Psoas muscle (tissue), 8 donors: ENCODE data around the gene OSBPL7. TPM values are rescaled to one million over a fixed set of nuclear protein-coding genes. Genes with fewer than 3 reads are reported as not detected.

Experiments
- ATAC-seq, 4 donors: fragments of 200-7000 bp; cut with Tn5 transposase; one replicate each; pipeline ENCODE4 v1.9.1; 2020; ENCODE audit warnings: moderate library complexity in 3 of 4, mild to moderate bottlenecking in 2 of 4
- DNase-seq, 2 donors: peaks; one replicate each; pipeline ENCODE4 v3.0.0-alpha.2; 2020
- H3K27ac ChIP-seq: fragments of 200-600 bp; one replicate; pipeline ENCODE4 v1.8.0; 2022
- H3K27me3 ChIP-seq, 3 donors: fragments of 200-600 bp in 1 of 3; one replicate each; pipeline versions ENCODE4 v1.6.1 to v1.8.0; 2013 to 2022; ENCODE audit warnings: low read length in 2 of 3, mild to moderate bottlenecking in 2 of 3, moderate library complexity in 1 of 3; ENCODE audit not compliant: insufficient read depth in 3 of 3
- H3K36me3 ChIP-seq, 2 donors: fragments of 200-600 bp in 1 of 2; one replicate each; pipeline versions ENCODE4 v1.6.1 to v1.8.0; 2013 to 2022; ENCODE audit warnings: low read depth in 1 of 2, mild to moderate bottlenecking in 1 of 2, moderate library complexity in 1 of 2; ENCODE audit not compliant: insufficient read depth in 1 of 2
- H3K4me1 ChIP-seq: fragments of 200-600 bp; one replicate; pipeline ENCODE4 v1.8.0; 2022
- H3K4me3 ChIP-seq: fragments of 200-600 bp; one replicate; pipeline ENCODE4 v1.8.0; 2022; ENCODE audit warnings: mild to moderate bottlenecking
- H3K9me3 ChIP-seq: fragments of 200-600 bp; one replicate; pipeline ENCODE4 v1.8.0; 2022
- CTCF ChIP-seq: fragments of 200-600 bp; IDR thresholded peaks from one replicate; pipeline ENCODE4 v1.8.0; 2022; ENCODE audit warnings: antibody characterized with exemption
- WGBS, 3 donors: extraction: QIAGEN DNeasy Blood & Tissue Kit; methylation state at CpG; one replicate each; pipeline versions ENCODE4 v1.1.6 to v1.1.7; 2013; 5-methylcytosine and 5-hydroxymethylcytosine counted together
- intact Hi-C, 2 donors: fragments of 100-400 bp; cut with DNase I; formaldehyde crosslinking; loops; one replicate each; pipeline versions ENCODE4 v1.11.0 to v1.14.2; 2022
- polyA plus RNA-seq, 3 donors: library from polyadenylated mRNA; stranded (reverse); fragments of 200-250 nt; gene quantifications; one replicate each; pipeline ENCODE4 v1.2.3, GENCODE V29; 2013
- total RNA-seq, 4 donors: library from RNA; stranded (reverse); fragmentation: NEBNext Ultra II Directional in 2 of 4; extraction: Animal tissue kit (Norgen Biotek cat#: 25700) in 2 of 4; gene quantifications; one replicate each; pipeline versions ENCODE4 v1.2.1 to v1.2.4, GENCODE V29; 2021 to 2023
- donor health status: healthy with polysubstance abuse.
- donor health status: DM: no; HTN: no; CAD: no; lungs with moderate emphysema.
- donor health status: Bipolar disorder and iron deficiency.
- donor health status: healthy.
- donor health status: DM: yes; HTN: yes; CAD: no.
- donor health status: DM: no; HTN: no; CAD: no.
- donor health status: DM: no; HTN: no; CAD: no.
- donor health status: DM: yes; HTN: yes; CAD: no.

Gene OSBPL7
- total and polyA plus RNA-seq, 7 donors, result 0.95 to 23.4 (median 2.6) TPM

- no peaks in the 10 kb centered on the region for H3K9me3 ChIP-seq
- TF ChIP-seq CTCF, result no peak
- H3K27ac ChIP-seq, result no peak overlapping the region
- peaks cover 0 to 46% (median 5%) of the 10 kb centered on the region in 3 donors for H3K27me3 ChIP-seq
- no peak for ATAC-seq
- 68 to 77% (median 76%) methylated on average over 7 of the region's 7 CpGs for WGBS, 3 donors
- intact Hi-C loops, result no loop called here
- no peak for DNase-seq
- no peak overlapping the region for H3K4me3 ChIP-seq
- no peaks in the 10 kb centered on the region for H3K4me1 ChIP-seq
- H3K36me3 ChIP-seq, result no peaks in the 10 kb centered on the region
Measured at GRCh38 chr17:47862621-47863440, 41.2 kb upstream of the OSBPL7 start.

GRCh38 chr17:47860386-47860785 is 38.8 kb upstream of the OSBPL7 start:
- Histone ChIP-seq H3K27me3 (peaks cover 0 to 47% (median 9%) of the 10 kb centered on the region in 3 donors), H3K27ac (no peak overlapping the region), H3K4me1 (no peaks in the 10 kb centered on the region), H3K4me3 (no peak overlapping the region), H3K9me3 (no peaks in the 10 kb centered on the region), H3K36me3 (no peaks in the 10 kb centered on the region)
- intact Hi-C loops, result no loop called here
- 63 to 77% (median 73%) methylated on average over 5 of the region's 5 CpGs for WGBS, 3 donors
- DNase-seq (no peak), ATAC-seq (no peak)
- no peak for TF ChIP-seq CTCF

- peaks cover 0 to 63% (median 21%) of the 10 kb centered on the region in 3 donors for H3K27me3 ChIP-seq
- ATAC-seq (no peak), DNase-seq (no peak)
- no peaks in the 10 kb centered on the region for H3K4me1 ChIP-seq
- no peaks in the 10 kb centered on the region for H3K36me3 ChIP-seq
- intact Hi-C loops, result no loop called here
- no peak for TF ChIP-seq CTCF
- 61 to 76% (median 70%) methylated on average over 11 to 16 of the region's 16 CpGs for WGBS, 3 donors
- H3K9me3 ChIP-seq, result no peaks in the 10 kb centered on the region
- H3K4me3 ChIP-seq, result no peak overlapping the region
- H3K27ac ChIP-seq, result no peak overlapping the region
Measured at GRCh38 chr17:47857551-47858455, 36.2 kb upstream of the OSBPL7 start.

GRCh38 chr17:47856830-47857229 is 35.2 kb upstream of the OSBPL7 start:
- no peak for DNase-seq
- intact Hi-C loops, result no loop called here
- Histone ChIP-seq H3K4me3 (no peak overlapping the region), H3K27ac (no peak overlapping the region), H3K27me3 (peaks cover 0 to 73% (median 30%) of the 10 kb centered on the region in 3 donors), H3K9me3 (no peaks in the 10 kb centered on the region), H3K4me1 (no peaks in the 10 kb centered on the region), H3K36me3 (no peaks in the 10 kb centered on the region)
- TF ChIP-seq CTCF, result no peak
- no peak for ATAC-seq
